Peyer's patch (tissue), 4 donors: ENCODE data around the gene SRPK2.

ENCODE experiments used
- POLR2A ChIP-seq, 2 donors: fragments of 450-650 bp; IDR thresholded peaks; one replicate each; pipeline ENCODE4 v1.5.1; 2017; ENCODE audit warnings: antibody characterized with exemption in 2 of 2, mild to moderate bottlenecking in 2 of 2, moderate library complexity in 2 of 2
- TF ChIP-seq, protein P1 (sequence below), 6 experiments: fragments of 450-650 bp in 4 of 6; fragments of 200-600 bp in 2 of 6; sonication (generic) in 1 of 6; IDR thresholded peaks; one replicate each; pipeline ENCODE4 v1.5.1; 2017 to 2019; ENCODE audit warnings: antibody characterized with exemption in 6 of 6, mild to moderate bottlenecking in 3 of 6, moderate library complexity in 1 of 6

DNA sequence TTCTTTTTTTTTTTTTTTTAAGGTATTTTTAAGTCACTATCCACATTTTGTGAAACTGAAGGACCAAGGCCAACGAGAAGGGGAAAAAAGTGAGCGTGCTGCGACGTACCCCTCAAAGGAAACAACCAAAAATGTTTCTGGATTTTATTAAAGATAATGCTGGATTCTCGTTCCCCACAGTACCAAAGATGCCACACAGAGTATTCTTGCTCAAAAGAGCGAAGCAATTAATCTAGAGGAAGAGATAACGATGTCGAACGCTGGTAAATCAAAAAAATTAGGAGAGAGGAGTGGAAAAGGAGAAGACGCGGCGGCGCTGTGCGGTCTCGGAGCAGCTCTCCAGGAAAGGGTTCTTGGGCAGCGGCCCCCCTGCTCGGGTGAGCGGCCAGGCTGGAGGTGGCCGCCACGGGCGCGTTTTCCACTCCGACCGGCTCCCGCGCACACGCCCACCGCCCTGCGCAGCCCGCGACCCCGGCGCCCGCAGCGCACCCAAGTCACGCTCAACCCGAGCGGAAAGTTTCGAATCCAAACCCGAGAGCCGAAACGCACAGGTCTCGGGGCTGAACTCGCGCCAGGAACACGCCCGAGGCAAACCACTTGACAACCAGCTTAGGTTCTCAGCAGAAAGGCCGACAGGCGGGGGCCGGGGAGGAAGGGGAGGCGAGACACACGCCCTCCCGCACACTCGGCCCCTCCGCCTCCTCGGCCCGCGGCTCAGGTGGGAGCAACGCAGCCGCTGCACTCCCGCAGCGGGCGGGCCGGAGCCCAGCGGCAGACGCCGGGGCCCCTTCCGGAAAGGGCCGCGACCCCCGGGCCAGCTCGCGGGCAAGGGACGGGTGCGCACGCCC lies 989 bp downstream of the SRPK2 start:
- TF ChIP-seq, protein P1, sequence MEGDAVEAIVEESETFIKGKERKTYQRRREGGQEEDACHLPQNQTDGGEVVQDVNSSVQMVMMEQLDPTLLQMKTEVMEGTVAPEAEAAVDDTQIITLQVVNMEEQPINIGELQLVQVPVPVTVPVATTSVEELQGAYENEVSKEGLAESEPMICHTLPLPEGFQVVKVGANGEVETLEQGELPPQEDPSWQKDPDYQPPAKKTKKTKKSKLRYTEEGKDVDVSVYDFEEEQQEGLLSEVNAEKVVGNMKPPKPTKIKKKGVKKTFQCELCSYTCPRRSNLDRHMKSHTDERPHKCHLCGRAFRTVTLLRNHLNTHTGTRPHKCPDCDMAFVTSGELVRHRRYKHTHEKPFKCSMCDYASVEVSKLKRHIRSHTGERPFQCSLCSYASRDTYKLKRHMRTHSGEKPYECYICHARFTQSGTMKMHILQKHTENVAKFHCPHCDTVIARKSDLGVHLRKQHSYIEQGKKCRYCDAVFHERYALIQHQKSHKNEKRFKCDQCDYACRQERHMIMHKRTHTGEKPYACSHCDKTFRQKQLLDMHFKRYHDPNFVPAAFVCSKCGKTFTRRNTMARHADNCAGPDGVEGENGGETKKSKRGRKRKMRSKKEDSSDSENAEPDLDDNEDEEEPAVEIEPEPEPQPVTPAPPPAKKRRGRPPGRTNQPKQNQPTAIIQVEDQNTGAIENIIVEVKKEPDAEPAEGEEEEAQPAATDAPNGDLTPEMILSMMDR (IDR thresholded peaks at IDR 0.05) = no peak
- no peak for TF ChIP-seq POLR2A (IDR thresholded peaks at IDR 0.05)
